ENCODE results near the gene CEP131.

GRCh38 chr17:81200695-81201580 lies 21.8 kb downstream of the CEP131 start:
- TF ChIP-seq, protein P1, sequence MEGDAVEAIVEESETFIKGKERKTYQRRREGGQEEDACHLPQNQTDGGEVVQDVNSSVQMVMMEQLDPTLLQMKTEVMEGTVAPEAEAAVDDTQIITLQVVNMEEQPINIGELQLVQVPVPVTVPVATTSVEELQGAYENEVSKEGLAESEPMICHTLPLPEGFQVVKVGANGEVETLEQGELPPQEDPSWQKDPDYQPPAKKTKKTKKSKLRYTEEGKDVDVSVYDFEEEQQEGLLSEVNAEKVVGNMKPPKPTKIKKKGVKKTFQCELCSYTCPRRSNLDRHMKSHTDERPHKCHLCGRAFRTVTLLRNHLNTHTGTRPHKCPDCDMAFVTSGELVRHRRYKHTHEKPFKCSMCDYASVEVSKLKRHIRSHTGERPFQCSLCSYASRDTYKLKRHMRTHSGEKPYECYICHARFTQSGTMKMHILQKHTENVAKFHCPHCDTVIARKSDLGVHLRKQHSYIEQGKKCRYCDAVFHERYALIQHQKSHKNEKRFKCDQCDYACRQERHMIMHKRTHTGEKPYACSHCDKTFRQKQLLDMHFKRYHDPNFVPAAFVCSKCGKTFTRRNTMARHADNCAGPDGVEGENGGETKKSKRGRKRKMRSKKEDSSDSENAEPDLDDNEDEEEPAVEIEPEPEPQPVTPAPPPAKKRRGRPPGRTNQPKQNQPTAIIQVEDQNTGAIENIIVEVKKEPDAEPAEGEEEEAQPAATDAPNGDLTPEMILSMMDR (IDR thresholded peaks at IDR 0.05) = peak in 5 of 6 experiments; percentile 8 to 80 (median 69)
- no peak for TF ChIP-seq POLR2A (IDR thresholded peaks at IDR 0.05)
